Caco-2 (cell line): ENCODE results near the gene SEC22A. TPM values are rescaled to one million over a fixed set of nuclear protein-coding genes. Genes with fewer than 3 reads are reported as not detected.

Source experiments
- BruUV-seq: library from RNA; stranded (reverse); fragments of 400-500 nt; replicated peaks from 2 replicates; lab custom pipeline; 2021; lab: Mats Ljungman, UMichigan
- CTCF ChIA-PET: fragments of 300-600 bp; sonication (Branson Sonifier 250); formaldehyde crosslinking; loops from one replicate; lab custom pipeline; 2022; ENCODE audit warnings: antibody characterized with exemption; lab: Charles Lee
- POLR2A ChIA-PET: fragments of 300-600 bp; sonication (Branson Sonifier 250); formaldehyde crosslinking; loops from one replicate; lab custom pipeline; 2022; ENCODE audit warnings: antibody characterized with exemption; lab: Charles Lee
- DNase-seq, 2 experiments: peaks; one replicate each; pipeline versions ENCODE4 v3.0.0 to v3.0.0-alpha.2; 2020 to 2022
- H3K27me3 ChIP-seq: replicated peaks from 2 replicates; pipeline ENCODE4 v1.6.0; 2011; ENCODE audit warnings: low read length; ENCODE audit not compliant: control insufficient read depth, insufficient read depth
- H3K36me3 ChIP-seq: 2 replicates; pipeline ENCODE4 v1.5.1; 2011; ENCODE audit warnings: low read length; ENCODE audit not compliant: control insufficient read depth, insufficient read depth
- H3K4me1 ChIP-seq: fragments of 250-450 bp; sonication (Bioruptor Pico); 2 replicates; pipeline ENCODE4 v1.5.1; 2020; ENCODE audit warnings: mild to moderate bottlenecking
- H3K4me3 ChIP-seq: 2 replicates; pipeline ENCODE4 v1.5.1; 2011; ENCODE audit warnings: low read depth, mild to moderate bottlenecking, control low read depth, low read length
- H3K9me3 ChIP-seq: fragments of 250-450 bp; sonication (Bioruptor Pico); 2 replicates; pipeline ENCODE4 v1.5.1; 2020; ENCODE audit warnings: mild to moderate bottlenecking, moderate library complexity
- H3K27ac Mint-ChIP-seq: one replicate; pipeline ENCODE4 v1.8.0; 2022; ENCODE audit warnings: mixed read lengths; ENCODE audit not compliant: unreplicated experiment
- H3K27me3 Mint-ChIP-seq: one replicate; pipeline ENCODE4 v1.8.0; 2022; ENCODE audit warnings: mixed read lengths; ENCODE audit not compliant: insufficient read depth, unreplicated experiment
- H3K36me3 Mint-ChIP-seq: one replicate; pipeline ENCODE4 v1.8.0; 2022; ENCODE audit warnings: mild to moderate bottlenecking, mixed read lengths; ENCODE audit not compliant: insufficient read depth, unreplicated experiment
- H3K4me1 Mint-ChIP-seq: one replicate; pipeline ENCODE4 v1.8.0; 2022; ENCODE audit warnings: low read depth, mixed read lengths; ENCODE audit not compliant: unreplicated experiment
- H3K4me3 Mint-ChIP-seq: one replicate; pipeline ENCODE4 v1.8.0; 2022; ENCODE audit warnings: mild to moderate bottlenecking, moderate library complexity, mixed read lengths; ENCODE audit not compliant: unreplicated experiment
- H3K9me3 Mint-ChIP-seq: one replicate; pipeline ENCODE4 v1.8.0; 2022; ENCODE audit warnings: mixed read lengths; ENCODE audit not compliant: unreplicated experiment
- intact Hi-C: fragments of 100-400 bp; cut with micrococcal nuclease; formaldehyde crosslinking; loops from one replicate; pipeline ENCODE4 v1.10.0; 2022; ENCODE audit not compliant: unreplicated experiment
- total RNA-seq: library from RNA; stranded (reverse); gene quantifications from 2 replicates; pipeline ENCODE4 v1.2.3, GENCODE V29; 2022
- TF ChIP-seq, protein P1 (sequence below), 2 experiments: fragments of 200-600 bp in 1 of 2; IDR thresholded peaks; 1 replicate in 1 of 2; 2 replicates in 1 of 2; pipeline versions ENCODE4 v1.5.1 to v1.8.0; 2011 to 2022; ENCODE audit warnings: antibody characterized with exemption in 1 of 2, control low read depth in 1 of 2, inconsistent platforms in 1 of 2, low read depth in 1 of 2, low read length in 1 of 2, mild to moderate bottlenecking in 1 of 2, moderate library complexity in 1 of 2; ENCODE audit not compliant: insufficient read depth in 1 of 2, severe bottlenecking in 1 of 2, unreplicated experiment in 1 of 2

SEC22A gene
- total RNA-seq, 1 experiment from 2014 or later: 17.7 TPM

DNA sequence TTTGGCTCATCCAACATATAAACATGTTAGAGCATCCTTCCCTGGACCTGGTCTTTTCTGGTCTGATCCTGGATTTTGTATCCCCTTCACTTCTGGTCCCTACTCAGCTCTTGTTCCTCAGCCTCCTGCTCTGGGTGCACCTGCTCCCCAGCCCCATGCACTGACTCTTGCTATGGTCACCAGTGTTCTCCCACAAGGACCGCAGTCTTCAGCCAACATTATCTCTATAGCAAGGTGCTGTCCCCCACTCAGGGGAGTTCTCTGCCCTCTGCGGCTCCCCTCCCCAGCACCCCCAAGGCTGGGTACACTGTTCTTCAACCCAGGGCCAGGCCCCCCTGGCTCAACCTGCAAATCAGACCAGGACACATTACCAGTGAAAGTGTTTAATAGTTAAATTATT is 80.2 kb downstream of the SEC22A start:
- CTCF ChIA-PET: no interaction called here

DNA sequence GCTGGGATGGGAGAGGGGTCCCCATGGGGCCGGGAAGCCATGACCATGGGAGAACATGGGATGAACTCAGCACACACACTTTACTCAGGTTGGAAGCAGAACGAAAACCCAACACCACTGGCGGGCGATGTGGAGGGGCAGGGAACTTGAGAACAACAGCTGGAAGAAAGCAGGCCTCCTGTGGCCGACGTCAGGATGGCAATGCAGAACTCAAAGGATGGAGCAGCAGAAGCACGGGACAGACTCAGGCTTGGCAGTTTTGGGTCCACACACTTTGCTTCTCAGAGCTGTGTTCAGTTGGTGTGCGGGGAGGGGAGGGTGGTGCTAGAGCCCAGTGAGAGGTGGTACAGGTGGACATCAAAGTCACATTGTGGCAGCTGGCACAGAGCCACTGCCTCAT is 80.7 kb downstream of the SEC22A start:
- CTCF ChIA-PET: no interaction called here

More for the DNA sequence above, 80.2 kb downstream of the SEC22A start:
- H3K4me3 ChIP-seq: no peak overlapping the region
- no peaks in the 10 kb centered on the region for H3K27me3 ChIP-seq
- Mint-ChIP-seq H3K36me3 (no peaks in the 10 kb centered on the region), H3K9me3 (no peaks in the 10 kb centered on the region), H3K4me1 (no peaks in the 10 kb centered on the region), H3K27ac (no peak overlapping the region), H3K27me3 (no peaks in the 10 kb centered on the region), H3K4me3 (no peak overlapping the region)
- no peaks in the 10 kb centered on the region for H3K9me3 ChIP-seq
- H3K36me3 ChIP-seq: no peaks in the 10 kb centered on the region
- TF ChIP-seq, protein P1, sequence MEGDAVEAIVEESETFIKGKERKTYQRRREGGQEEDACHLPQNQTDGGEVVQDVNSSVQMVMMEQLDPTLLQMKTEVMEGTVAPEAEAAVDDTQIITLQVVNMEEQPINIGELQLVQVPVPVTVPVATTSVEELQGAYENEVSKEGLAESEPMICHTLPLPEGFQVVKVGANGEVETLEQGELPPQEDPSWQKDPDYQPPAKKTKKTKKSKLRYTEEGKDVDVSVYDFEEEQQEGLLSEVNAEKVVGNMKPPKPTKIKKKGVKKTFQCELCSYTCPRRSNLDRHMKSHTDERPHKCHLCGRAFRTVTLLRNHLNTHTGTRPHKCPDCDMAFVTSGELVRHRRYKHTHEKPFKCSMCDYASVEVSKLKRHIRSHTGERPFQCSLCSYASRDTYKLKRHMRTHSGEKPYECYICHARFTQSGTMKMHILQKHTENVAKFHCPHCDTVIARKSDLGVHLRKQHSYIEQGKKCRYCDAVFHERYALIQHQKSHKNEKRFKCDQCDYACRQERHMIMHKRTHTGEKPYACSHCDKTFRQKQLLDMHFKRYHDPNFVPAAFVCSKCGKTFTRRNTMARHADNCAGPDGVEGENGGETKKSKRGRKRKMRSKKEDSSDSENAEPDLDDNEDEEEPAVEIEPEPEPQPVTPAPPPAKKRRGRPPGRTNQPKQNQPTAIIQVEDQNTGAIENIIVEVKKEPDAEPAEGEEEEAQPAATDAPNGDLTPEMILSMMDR (IDR thresholded peaks at IDR 0.05; ENCODE audit: insufficient read depth in 1 of 2, low read depth in 1 of 2, low read length in 1 of 2, severe bottlenecking in 1 of 2, unreplicated experiment in 1 of 2): no peak
- no peaks in the 10 kb centered on the region for H3K4me1 ChIP-seq
- BruUV-seq: no TSS peak
- POLR2A ChIA-PET: no interaction called here
- no peak for DNase-seq
- intact Hi-C loops: no loop called here

DNA sequence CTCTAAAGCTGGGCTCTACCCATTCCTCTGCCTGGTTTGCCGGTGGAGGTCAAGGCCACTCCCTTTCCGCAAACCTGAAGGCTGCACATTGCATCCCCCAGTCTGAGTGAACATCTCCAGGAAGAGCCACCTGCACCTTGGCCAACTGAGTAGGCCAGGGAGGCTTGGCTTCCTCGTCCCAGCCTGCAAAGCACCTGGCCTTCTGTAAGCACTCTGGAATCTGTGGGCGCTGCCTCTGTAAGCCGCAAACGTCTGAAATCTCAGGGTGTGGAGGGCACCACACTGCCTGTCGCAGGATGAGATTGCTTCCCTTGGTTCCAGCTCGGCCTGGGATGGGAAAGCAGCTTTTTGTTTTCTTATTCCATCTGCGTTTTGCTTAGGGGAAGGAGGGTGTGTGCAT is 81.3 kb downstream of the SEC22A start:
- Histone ChIP-seq H3K36me3 (no peaks in the 10 kb centered on the region), H3K9me3 (no peaks in the 10 kb centered on the region), H3K4me3 (no peak overlapping the region), H3K27me3 (no peaks in the 10 kb centered on the region), H3K4me1 (no peaks in the 10 kb centered on the region)
- ChIA-PET POLR2A (no interaction called here), CTCF (interaction anchor here (0.6 kb wide), 1 partner anchor 12 kb away, joined by 3 read pairs; no protein-coding TSS in a partner anchor)
- DNase-seq: no peak
- Mint-ChIP-seq H3K4me1 (no peaks in the 10 kb centered on the region), H3K27me3 (no peaks in the 10 kb centered on the region), H3K4me3 (no peak overlapping the region), H3K9me3 (no peaks in the 10 kb centered on the region), H3K27ac (no peak overlapping the region), H3K36me3 (no peaks in the 10 kb centered on the region)
- intact Hi-C loops: no loop called here
- BruUV-seq: no TSS peak
- TF ChIP-seq, protein P1 (IDR thresholded peaks at IDR 0.05; ENCODE audit: insufficient read depth in 1 of 2, low read depth in 1 of 2, low read length in 1 of 2, severe bottlenecking in 1 of 2, unreplicated experiment in 1 of 2): no peak

More for the DNA sequence above, 80.7 kb downstream of the SEC22A start:
- no peaks in the 10 kb centered on the region for H3K9me3 Mint-ChIP-seq
- H3K27ac Mint-ChIP-seq: no peak overlapping the region
- no peaks in the 10 kb centered on the region for H3K36me3 ChIP-seq
- no peaks in the 10 kb centered on the region for H3K27me3 Mint-ChIP-seq
- H3K9me3 ChIP-seq: no peaks in the 10 kb centered on the region
- no peaks in the 10 kb centered on the region for H3K4me1 ChIP-seq
- no peaks in the 10 kb centered on the region for H3K4me1 Mint-ChIP-seq
- H3K36me3 Mint-ChIP-seq: no peaks in the 10 kb centered on the region
- TF ChIP-seq, protein P1 (IDR thresholded peaks at IDR 0.05; ENCODE audit: insufficient read depth in 1 of 2, low read depth in 1 of 2, low read length in 1 of 2, severe bottlenecking in 1 of 2, unreplicated experiment in 1 of 2): no peak
- no TSS peak for BruUV-seq
- DNase-seq: no peak
- H3K4me3 ChIP-seq: no peak overlapping the region
- no peaks in the 10 kb centered on the region for H3K27me3 ChIP-seq
- POLR2A ChIA-PET: no interaction called here
- no peak overlapping the region for H3K4me3 Mint-ChIP-seq
- intact Hi-C loops: no loop called here
